ENCODE results near the gene TEX14.
A peak's percentile ranks its signal among the peaks of the same experiment; 100 is the strongest.

Gene TEX14, protein sequence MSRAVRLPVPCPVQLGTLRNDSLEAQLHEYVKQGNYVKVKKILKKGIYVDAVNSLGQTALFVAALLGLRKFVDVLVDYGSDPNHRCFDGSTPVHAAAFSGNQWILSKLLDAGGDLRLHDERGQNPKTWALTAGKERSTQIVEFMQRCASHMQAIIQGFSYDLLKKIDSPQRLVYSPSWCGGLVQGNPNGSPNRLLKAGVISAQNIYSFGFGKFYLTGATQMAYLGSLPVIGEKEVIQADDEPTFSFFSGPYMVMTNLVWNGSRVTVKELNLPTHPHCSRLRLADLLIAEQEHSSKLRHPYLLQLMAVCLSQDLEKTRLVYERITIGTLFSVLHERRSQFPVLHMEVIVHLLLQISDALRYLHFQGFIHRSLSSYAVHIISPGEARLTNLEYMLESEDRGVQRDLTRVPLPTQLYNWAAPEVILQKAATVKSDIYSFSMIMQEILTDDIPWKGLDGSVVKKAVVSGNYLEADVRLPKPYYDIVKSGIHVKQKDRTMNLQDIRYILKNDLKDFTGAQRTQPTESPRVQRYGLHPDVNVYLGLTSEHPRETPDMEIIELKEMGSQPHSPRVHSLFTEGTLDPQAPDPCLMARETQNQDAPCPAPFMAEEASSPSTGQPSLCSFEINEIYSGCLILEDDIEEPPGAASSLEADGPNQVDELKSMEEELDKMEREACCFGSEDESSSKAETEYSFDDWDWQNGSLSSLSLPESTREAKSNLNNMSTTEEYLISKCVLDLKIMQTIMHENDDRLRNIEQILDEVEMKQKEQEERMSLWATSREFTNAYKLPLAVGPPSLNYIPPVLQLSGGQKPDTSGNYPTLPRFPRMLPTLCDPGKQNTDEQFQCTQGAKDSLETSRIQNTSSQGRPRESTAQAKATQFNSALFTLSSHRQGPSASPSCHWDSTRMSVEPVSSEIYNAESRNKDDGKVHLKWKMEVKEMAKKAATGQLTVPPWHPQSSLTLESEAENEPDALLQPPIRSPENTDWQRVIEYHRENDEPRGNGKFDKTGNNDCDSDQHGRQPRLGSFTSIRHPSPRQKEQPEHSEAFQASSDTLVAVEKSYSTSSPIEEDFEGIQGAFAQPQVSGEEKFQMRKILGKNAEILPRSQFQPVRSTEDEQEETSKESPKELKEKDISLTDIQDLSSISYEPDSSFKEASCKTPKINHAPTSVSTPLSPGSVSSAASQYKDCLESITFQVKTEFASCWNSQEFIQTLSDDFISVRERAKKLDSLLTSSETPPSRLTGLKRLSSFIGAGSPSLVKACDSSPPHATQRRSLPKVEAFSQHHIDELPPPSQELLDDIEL (N-terminal part only)

DNA sequence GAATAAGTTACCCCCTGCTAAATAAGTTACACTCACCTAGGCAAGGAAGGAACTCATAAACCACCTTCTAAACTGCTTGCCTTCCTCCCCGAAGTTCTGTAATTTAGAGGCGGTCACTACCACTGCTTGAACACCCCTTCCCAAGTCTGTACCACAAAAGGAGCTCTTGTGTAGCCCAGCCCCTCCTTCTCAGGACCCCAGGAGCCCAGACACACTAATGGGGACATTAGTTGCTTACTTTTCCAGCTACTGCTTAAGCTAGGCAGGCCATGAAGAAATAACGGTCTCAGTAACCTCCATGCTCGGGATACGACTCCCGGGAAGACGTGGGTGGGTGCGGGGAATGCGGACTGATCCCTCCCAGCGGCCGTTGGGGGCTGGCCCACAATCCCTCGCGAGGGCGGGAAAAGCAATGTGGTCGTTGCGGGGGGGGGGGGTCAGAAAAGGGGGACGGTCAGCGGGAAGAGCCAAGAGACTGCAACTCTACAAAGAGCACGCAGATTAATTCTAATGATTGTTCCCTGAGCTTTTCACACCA lies at the start of gene TEX14:
TSS of gene TEX14 (minus strand) at position 345 of the 538 bp plus-strand sequence. CDS start 40,044 bp downstream, outside the sequence.
- DNase-seq (ENCODE audit: low read depth, low spot score), result no peak

DNA sequence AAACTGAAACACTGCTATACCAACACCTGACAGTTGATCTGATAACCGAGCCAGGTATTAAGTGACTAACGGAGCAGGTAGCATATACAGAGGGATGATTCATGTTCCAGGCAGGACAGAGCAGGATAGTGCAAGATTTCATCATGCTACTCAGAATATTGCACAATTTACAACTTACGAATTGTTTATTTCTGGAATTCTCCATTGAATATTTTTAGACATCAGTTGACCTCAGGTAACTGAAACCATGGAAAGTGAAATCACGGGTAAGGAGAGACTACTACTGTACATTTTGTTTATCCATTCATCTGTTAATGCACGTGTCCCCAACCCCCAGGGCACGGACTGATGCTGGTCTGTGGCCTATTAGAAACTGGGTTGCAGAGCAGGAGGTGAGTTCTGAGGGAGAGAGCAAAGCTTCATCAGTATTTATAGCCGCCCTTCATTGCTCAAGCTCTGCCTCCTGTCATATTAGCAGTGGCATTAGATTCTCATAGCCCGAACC lies 49.3 kb upstream of the TEX14 start:
- DNase-seq (ENCODE audit: low read depth, low spot score), result no peak

DNA sequence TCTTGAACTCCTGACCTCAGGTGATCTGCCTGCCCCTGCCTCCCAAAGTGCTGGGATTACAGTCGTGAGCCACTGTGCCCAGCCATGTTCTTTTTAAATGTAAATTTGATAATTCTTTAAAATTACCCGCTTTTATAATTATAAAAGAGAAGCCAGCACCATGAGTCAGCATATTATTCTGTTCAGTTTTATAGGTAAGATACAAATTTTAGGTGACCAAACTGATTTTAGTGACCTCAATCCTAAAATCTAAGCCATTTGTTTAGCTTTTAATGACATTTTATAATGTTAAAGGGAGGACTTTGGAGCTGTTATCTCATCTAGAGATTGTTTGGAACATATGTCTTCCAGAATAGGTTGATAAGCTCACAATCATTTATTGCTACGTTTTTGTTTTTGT lies 43.0 kb upstream of the TEX14 start:
- no peak for DNase-seq (ENCODE audit: low read depth, low spot score)

DNA sequence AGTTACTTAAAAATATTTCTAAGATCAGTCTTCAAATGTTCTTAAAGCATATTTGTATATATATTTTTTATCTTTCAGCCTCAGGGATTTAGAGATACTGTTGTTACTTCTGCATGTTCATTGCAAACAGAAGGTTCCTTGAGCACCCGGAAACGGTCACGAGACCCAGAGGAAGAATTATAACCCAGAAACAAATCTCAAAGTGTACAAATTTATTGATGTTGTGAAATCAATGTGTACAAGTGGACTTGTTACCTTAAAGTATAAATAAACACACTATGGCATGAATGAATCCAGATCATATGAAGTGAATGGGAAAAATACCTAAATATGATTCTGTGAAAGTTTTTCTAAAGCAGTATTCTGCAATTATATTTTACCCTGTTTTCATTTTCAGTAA lies 42.2 kb upstream of the TEX14 start:
- no peak for DNase-seq (ENCODE audit: low read depth, low spot score)

DNA sequence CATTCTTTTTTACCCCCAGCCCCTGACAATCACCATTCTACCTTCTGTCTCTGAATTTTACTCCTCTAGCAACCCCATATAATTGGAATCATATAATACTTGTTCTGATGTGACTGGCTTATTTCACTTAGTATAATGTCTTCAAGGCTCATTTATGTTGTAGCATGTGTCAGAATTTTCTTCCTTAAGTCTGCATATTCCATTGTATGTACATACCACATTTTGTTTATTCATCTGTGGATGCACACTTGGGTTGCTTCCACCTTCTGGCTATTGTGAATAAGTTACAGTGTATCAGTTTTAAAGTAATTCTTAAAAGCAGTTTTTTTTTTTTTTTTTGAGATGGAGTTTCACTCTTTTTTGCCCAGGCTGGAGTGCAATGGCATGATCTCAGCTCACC lies 39.1 kb upstream of the TEX14 start:
- no peak for DNase-seq (ENCODE audit: low read depth, low spot score)

DNA sequence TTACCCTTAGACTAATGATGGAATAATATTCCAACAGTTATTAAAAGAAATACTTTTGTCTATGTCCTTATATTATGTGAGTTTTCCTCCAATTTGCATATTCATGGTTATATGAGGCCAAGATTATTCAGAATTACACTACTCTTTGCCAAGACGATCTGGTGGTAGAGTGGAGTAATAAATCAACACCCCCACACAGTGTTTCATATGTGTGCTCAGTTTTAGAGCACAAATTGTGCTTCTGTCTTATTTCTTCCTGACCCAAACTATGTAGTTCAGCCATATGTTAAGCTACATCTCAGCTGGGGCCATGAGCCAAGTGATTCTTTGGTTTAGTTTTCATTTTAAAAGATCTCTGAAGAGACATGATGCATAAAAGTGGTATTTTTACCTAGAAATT lies 37.0 kb upstream of the TEX14 start:
- no peak for DNase-seq (ENCODE audit: low read depth, low spot score)

DNA sequence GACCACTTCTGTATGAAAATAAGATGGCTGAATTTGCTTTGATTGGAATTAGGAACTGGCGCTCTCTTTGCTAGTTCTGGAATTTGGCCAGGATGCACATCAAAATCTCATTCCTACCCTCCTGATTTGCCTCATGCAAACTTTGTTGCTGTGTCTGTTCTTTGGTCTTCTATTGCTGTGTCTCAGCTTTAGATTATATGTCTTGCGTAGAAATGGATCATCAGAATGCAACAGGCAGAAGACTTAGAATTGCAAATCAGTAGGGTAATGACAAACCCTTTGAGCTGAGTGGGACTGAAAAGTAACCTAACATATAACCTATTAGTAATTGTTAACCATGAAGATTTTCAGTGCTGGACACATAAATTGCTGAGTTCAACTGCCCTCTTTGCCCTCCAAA lies 30.9 kb upstream of the TEX14 start:
- DNase-seq (ENCODE audit: low read depth, low spot score), result no peak

DNA sequence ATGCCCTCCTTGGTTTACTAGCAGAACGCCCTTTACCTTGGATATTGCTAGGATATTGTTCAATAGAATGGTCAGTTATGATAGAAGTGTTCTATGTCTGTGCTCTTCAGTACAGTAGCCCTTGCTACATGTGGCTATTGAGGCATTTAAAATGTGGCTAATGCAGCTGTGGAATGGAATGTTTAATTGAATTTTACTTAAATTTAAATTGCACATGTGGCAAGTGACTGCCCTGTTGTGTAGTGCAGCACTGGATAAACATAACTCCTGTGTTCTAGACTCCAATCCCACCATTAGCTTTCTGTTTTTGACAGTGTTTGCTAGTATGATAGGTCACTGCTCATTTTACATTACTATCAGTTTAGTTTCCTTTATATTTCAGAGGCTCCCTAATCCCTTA lies 30.4 kb upstream of the TEX14 start:
- no peak for DNase-seq (ENCODE audit: low read depth, low spot score)

DNA sequence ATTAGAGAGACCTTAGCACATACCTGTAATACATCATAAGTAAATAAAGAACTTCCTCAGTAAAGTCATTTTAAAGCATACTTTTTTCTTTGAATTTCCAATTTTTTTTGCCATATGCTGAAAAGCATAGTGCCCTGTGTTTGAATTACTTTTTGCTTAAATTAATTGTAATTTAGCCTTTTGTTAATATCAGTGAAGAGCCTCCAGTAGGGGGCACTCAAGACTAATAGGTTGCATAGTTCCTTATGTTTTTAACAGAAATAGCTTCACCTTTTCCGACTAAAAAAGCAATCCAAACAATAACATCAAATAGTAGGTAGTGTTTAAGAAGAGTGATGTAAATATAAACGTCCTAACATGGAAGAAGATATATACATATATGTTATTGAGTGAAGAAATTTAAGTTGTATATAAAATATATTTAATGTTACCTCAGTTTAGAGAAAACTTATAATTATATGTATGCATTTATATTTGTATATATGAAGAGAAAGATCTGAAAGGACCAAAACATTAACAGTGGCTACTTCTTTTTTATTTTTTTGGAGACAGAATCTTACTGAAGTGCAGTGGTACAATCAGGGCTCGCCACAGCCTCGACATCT lies 19.2 kb upstream of the TEX14 start:
- peak; percentile 40 for DNase-seq (ENCODE audit: low read depth, low spot score)

DNA sequence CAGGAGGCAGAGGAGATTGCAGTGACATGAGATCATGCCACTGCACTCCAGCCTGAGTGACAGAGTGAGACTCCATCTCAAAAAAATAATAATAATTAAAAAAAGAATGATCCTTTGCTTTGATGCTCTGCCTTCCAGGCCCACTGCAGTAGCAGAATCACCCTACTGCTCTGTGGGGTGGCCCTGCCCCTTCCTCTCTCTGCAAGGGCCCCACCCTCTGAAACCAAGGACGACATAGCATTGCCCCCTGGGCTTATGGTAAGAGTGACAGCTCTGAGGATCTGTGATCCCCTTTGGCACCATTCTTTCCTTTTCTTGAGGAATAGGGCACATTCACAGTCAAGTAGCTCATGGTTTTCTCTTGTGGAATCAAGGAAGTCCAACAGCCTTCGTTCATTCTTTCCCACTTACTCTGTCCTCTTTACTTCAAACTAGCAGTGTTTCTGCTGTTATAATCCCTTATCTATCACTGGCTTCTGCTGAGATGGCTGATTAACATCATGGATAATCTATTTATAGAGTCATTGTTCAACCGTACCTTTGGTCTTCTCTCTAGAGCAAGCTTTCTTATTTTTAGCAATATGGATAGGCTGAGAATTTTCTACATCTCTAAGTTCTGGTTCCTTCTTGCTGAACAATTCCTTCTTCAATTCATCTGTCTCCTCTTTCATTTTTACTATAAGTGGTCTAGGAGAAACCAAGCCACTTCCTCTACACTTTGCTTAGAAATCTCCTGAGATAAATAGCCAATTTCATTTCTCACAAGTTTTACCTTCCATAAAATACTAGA lies 14.7 kb upstream of the TEX14 start:
- DNase-seq (ENCODE audit: low read depth, low spot score), result no peak

DNA sequence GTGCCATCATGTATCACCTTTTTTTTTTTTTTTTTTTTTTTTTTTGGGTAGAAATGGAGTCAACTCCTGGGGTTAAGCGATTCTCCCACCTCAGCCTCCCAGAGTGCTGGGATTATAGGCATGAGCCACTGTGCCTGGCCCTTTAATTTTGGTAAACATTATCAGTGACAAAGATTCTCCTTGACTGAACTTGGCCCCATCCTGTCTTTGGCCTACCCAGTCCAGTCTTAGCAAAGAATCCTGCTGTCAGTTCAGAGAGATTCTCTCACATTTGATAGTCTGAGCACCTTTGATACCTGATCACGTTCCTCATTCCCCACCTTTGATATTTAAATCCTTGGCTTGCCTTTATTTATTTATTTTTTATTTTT lies 12.1 kb upstream of the TEX14 start:
- no peak for DNase-seq (ENCODE audit: low read depth, low spot score)

DNA sequence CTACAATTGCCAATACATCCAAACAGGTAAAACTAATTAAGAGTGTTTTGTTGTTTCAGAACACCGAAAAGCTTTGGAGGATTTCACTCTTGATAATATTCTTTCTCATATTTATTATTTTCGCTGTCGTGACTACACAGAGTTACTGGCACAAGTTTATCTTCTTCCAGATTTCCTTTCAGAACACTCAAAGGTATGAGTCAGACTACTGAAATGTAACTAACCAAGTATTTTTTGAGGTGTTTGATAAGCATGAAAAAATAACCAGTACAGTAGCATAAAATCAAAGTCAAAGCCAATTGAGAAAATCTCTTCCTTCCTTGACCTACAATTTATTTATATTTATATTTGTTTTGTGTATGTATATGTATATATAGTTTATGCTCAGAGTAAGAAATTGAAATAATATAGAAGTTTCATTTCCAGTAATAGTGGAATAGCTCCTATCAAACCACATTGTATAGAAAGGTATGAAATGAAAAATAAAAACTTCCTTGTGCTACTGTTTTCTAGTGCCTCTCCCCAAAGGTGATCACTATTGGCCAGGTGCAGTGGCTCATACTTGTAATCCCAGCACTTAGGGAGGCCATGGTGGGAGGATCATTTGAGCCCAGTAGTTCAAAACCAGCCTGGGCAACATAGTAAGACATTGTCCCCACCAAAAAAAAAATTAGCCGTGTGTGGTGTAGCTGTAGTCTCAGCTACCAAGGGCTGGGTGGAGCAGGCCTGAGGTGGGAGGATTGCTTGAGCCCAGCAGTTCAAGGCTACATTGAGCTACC lies 11.5 kb upstream of the TEX14 start:
- DNase-seq (ENCODE audit: low read depth, low spot score), result no peak

DNA sequence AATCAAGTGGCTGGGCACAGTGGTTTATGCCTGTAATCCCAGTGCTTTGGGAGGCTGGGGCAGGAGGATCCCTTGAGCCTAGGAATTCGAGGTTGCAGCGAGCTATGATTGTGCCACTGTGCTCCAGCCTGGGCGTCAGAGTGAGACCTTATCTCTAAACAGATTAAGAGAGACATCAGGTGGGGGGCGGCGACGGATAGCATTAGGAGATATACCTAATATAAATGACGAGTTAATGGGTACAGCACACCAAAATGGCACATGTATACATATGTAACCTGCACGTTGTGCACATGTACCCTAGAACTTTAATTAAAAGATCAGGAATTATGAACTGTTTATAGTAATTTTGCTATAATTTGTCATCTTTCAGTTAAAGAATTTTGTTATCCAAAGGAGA lies 10.9 kb upstream of the TEX14 start:
- DNase-seq (ENCODE audit: low read depth, low spot score), result no peak

DNA sequence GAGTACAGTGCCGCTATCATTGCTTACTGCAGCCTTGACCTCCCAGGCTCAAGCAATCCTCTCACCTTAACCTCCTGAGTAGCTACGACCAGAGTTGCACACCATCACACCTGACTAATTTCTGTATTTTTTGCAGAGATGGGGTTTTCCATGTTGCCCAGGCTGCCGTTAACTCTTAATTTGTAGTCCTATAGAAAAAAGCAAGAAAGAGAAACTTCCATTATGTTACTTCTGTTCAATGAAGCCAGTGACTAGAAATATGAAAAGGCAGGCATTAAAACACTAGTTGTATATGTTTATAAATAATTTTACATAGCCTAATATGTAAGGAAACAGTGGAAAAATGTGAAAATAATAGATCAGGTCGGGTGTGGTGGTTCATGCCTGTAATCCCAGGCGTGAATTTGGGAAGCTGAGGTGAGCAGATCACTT lies 10.2 kb upstream of the TEX14 start:
- no peak for DNase-seq (ENCODE audit: low read depth, low spot score)

DNA sequence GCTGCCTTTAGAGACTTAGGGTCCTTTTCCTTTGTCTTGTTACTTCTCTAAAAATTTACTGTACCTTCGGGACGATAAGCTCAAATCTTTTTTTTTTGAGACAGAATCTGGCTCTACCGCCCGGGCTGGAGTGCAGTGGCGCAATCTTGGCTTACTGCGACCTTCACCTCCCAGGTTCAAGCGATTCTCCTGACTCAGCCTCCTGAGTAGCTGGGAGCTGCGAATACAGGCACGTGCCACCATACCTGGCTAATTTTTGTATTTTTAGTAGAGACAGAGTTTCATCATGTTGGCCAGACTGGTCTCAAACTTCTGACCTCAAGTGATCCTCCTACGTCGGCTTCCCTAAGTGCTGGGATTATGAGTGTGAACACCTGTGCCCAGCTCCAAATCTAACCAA lies 7.9 kb upstream of the TEX14 start:
- DNase-seq (ENCODE audit: low read depth, low spot score), result no peak

DNA sequence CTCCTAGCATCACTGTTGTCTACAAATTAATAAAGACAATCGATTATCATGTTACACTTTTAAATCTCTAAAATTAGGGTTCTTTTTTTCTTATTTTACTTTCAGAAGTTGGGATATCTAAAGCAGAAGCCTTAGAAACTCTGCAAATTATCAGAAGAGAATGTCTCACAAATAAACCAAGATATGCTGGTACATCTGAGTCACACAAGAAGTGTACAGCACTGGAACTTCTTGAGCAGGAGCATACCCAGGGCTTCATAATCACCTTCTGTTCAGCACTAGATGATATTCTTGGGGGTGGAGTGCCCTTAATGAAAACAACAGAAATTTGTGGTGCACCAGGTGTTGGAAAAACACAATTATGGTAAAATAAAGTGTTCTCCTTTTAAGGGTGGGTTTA lies 3.0 kb upstream of the TEX14 start:
- DNase-seq (ENCODE audit: low read depth, low spot score), result no peak

DNA sequence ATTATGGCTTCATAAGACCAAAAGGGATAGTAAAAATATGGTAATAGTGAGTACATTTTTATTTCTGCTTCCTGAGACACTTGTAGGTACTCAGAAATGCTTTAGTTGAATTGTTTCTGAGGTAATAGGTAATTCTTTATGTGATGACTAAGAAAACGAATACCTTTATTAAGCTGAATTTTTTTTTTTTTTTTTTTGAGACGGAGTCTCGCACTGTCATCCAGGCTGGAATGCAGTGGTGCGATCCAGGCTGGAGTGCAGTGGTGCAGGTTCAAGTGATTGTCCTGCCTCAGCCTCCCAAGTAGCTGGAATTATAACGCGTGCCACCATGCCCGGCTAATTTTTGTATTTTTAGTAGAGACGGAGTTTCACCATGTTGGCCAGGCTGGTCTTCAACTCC lies 2.5 kb upstream of the TEX14 start:
- no peak for DNase-seq (ENCODE audit: low read depth, low spot score)

DNA sequence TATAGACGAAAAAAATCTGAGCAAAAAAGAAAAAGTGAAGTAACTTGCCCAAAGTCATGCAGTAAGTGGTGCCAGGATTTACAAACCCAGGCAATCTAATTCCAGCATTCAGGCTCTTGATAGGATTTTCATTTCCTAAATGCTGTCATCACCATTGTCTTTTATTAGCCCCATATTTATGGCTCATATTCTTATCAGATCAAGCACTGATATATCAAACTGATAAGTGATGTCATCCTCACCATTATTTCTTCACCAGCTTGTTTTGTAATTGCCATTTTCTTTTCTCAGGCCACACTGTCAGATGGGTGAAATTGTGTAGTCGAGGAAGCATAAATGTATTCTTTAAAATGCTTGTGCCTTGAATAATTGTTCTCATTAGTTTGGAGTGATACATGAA lies 1.9 kb upstream of the TEX14 start:
- DNase-seq (ENCODE audit: low read depth, low spot score), result no peak

DNA sequence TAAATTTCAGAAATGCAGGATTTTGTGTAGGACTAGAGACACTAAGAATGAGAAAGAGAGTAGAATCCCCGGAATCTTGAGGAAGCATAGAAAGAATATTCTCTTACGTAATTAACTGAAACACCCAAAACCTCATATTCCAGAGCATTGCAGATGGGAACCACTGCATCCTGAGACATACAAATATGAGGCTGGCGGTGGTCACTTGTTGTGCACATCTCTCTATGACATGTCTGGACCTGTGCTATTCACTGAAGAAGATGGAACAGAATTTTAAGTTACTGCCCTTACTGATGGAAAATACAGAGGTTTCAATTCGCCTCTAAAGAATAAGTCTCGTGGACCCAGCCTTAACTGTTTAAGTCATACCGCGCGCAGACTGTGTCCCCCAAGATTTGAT lies 1.4 kb upstream of the TEX14 start:
- DNase-seq (ENCODE audit: low read depth, low spot score), result no peak
